Colonic mucosa (tissue), 4 donors: ENCODE measurements around the gene COPS8. TPM values are rescaled to one million over a fixed set of nuclear protein-coding genes. Genes with fewer than 3 reads are reported as not detected.

Source experiments
- DNase-seq: peaks from one replicate; pipeline ENCODE4 v3.0.0-alpha.2; 2020
- H3K27ac ChIP-seq: fragments of 200-600 bp; one replicate; pipeline ENCODE4 v1.8.0; 2021
- H3K27me3 ChIP-seq: fragments of 200-600 bp; one replicate; pipeline ENCODE4 v1.8.0; 2021
- H3K36me3 ChIP-seq: fragments of 200-600 bp; one replicate; pipeline ENCODE4 v1.8.0; 2021
- H3K4me1 ChIP-seq: fragments of 200-600 bp; one replicate; pipeline ENCODE4 v1.8.0; 2021; ENCODE audit warnings: mild to moderate bottlenecking
- H3K4me3 ChIP-seq: fragments of 200-600 bp; one replicate; pipeline ENCODE4 v1.8.0; 2021
- H3K9ac ChIP-seq, 2 donors: one replicate each; pipeline ENCODE4 v1.7.0; 2013; ENCODE audit warnings: control low read depth in 2 of 2, low read depth in 2 of 2, low read length in 2 of 2
- H3K9me3 ChIP-seq: fragments of 200-600 bp; one replicate; pipeline ENCODE4 v1.8.0; 2021
- CTCF ChIP-seq: fragments of 200-600 bp; IDR thresholded peaks from one replicate; pipeline ENCODE4 v1.8.0; 2022; ENCODE audit warnings: antibody characterized with exemption, mild to moderate bottlenecking
- intact Hi-C: fragments of 100-400 bp; cut with DNase I; formaldehyde crosslinking; loops from one replicate; pipeline ENCODE4 v1.14.1; 2022
- total RNA-seq, 2 donors: library from RNA; stranded (reverse); fragmentation: NEBNext Ultra II Directional in 1 of 2; extraction: Animal tissue kit (Norgen Biotek cat#: 25700) in 1 of 2; gene quantifications; one replicate each; pipeline ENCODE4 v1.2.1, GENCODE V29; 2021
- donor health status: healthy.
- donor health status: DM: no; HTN: no; CAD: no.
- donor health status: DM: no; HTN: no; CAD: no.

COPS8 gene
- total RNA-seq, 2 donors from 2014 or later = 28.2 to 28.4 TPM

- Histone ChIP-seq H3K4me3 (no peak overlapping the region), H3K9ac (no peak overlapping the region), H3K27me3 (no peaks in the 10 kb centered on the region), H3K4me1 (no peaks in the 10 kb centered on the region), H3K36me3 (no peaks in the 10 kb centered on the region), H3K27ac (no peak overlapping the region), H3K9me3 (no peaks in the 10 kb centered on the region)
- intact Hi-C loops = loop anchor here (10.0 kb wide), 1 partner anchor 450 kb away; no protein-coding TSS in a partner anchor
- TF ChIP-seq CTCF = no peak
- no peak for DNase-seq
These were observed 39.1 kb downstream of the COPS8 start for GRCh38 chr2:237124820-237125219.

- Histone ChIP-seq H3K9ac (no peak overlapping the region), H3K36me3 (no peaks in the 10 kb centered on the region), H3K27ac (no peak overlapping the region), H3K4me3 (no peak overlapping the region), H3K9me3 (no peaks in the 10 kb centered on the region), H3K27me3 (no peaks in the 10 kb centered on the region), H3K4me1 (no peaks in the 10 kb centered on the region)
- intact Hi-C loops = loop anchor here (10.0 kb wide), 1 partner anchor 449 kb away; no protein-coding TSS in a partner anchor
- DNase-seq = no peak
- no peak for TF ChIP-seq CTCF
These were observed 40.3 kb downstream of the COPS8 start for GRCh38 chr2:237125967-237126366.

DNA sequence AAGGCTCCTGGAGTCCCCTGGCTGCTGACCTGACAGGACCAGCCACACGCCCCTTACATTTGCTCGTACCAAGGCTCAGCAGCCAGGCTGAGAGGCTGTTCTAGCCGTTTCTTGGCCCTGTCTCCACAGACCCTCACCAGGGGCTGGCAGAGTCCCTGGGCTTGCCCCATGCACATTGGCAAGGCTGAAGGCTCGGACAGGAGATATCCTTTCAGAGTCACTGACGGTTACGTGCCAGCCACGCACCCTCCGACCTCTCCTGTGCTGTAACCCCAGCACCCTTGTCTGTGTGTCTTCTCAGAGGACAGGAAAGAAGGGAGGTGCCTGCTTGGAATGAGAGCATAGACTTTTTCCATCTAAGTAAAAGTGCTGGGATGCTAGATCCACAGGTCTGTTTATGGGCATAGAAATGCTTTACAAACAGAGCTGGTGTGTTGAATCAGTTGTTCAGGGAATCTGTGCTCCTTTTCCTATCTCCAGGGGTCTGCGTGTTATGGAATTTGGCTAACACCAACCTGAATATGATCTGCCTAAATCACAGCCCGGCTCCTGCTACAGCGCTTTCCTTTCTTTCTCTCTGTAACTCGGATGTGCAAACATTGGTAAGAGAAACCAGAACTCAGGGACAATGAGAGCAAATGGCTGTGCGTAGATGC lies 41.0 kb downstream of the COPS8 start:
- no peak for TF ChIP-seq CTCF
- Histone ChIP-seq H3K9me3 (no peaks in the 10 kb centered on the region), H3K27ac (no peak overlapping the region)

GRCh38 chr2:237128026-237128703 lies 42.5 kb downstream of the COPS8 start:
- Histone ChIP-seq H3K36me3 (no peaks in the 10 kb centered on the region), H3K4me3 (no peak overlapping the region), H3K27me3 (no peaks in the 10 kb centered on the region), H3K4me1 (no peaks in the 10 kb centered on the region), H3K9ac (no peak overlapping the region), H3K9me3 (no peaks in the 10 kb centered on the region), H3K27ac (peak overlapping the region; percentile 47)
- no peak for TF ChIP-seq CTCF
- peak; percentile 75 for DNase-seq
- intact Hi-C loops = loop anchor here (10.0 kb wide), 1 partner anchor 447 kb away; no protein-coding TSS in a partner anchor

More for the DNA sequence above, 41.0 kb downstream of the COPS8 start:
- Histone ChIP-seq H3K4me3 (no peak overlapping the region), H3K36me3 (no peaks in the 10 kb centered on the region), H3K9ac (no peak overlapping the region), H3K4me1 (no peaks in the 10 kb centered on the region), H3K27me3 (no peaks in the 10 kb centered on the region)
- DNase-seq = no peak
- intact Hi-C loops = loop anchor here (10.0 kb wide), 1 partner anchor 448 kb away; no protein-coding TSS in a partner anchor

- Histone ChIP-seq H3K9me3 (no peaks in the 10 kb centered on the region), H3K4me1 (no peaks in the 10 kb centered on the region), H3K27ac (no peak overlapping the region), H3K36me3 (no peaks in the 10 kb centered on the region), H3K27me3 (no peaks in the 10 kb centered on the region), H3K4me3 (no peak overlapping the region), H3K9ac (no peak overlapping the region)
- DNase-seq = no peak
- intact Hi-C loops = loop anchor here (10.0 kb wide), 1 partner anchor 446 kb away; no protein-coding TSS in a partner anchor
- no peak for TF ChIP-seq CTCF
These were observed 43.3 kb downstream of the COPS8 start for GRCh38 chr2:237128845-237129592.
